ENCODE data around the gene RNF26.

RNF26 gene

GRCh38 chr11:119362741-119363080 lies 28.4 kb downstream of the RNF26 start:
- H3K4me1 ChIP-seq (ENCODE audit: control insufficient read depth in 2 of 2, insufficient read depth in 1 of 2, low read depth in 1 of 2, low read length in 2 of 2), result peaks cover 11 to 19% of the 10 kb centered on the region in 2 donors
- H3K18ac ChIP-seq (ENCODE audit: low read length), result peak overlapping the region; percentile 67
- no peak overlapping the region for H4K91ac ChIP-seq (ENCODE audit: low read depth, low read length, poor library complexity)
- H3K27me3 ChIP-seq (ENCODE audit: control insufficient read depth in 3 of 3, insufficient read depth in 3 of 3, low read depth in 1 of 3, low read length in 3 of 3), result peaks cover 2 to 57% (median 24%) of the 10 kb centered on the region in 3 experiments
- H3K9ac ChIP-seq (ENCODE audit: low read depth, low read length, poor library complexity), result no peak overlapping the region
- H3K9me3 ChIP-seq (replicated peaks in 1 of 2; ENCODE audit: control insufficient read depth in 2 of 2, insufficient read depth in 1 of 2, low read depth in 1 of 2, low read length in 2 of 2), result peaks cover 3 to 4% of the 10 kb centered on the region in 2 donors
- no peak overlapping the region for H3K4me2 ChIP-seq (ENCODE audit: insufficient read depth, low read length, poor library complexity, severe bottlenecking)
- H2BK15ac ChIP-seq (ENCODE audit: low read length), result no peak overlapping the region
- peaks cover 0 to 2% of the 10 kb centered on the region in 2 donors for H3K36me3 ChIP-seq (replicated peaks in 1 of 2; ENCODE audit: control insufficient read depth in 2 of 2, insufficient read depth in 2 of 2, low read length in 2 of 2)
- peak overlapping the region; percentile 91 for H2AK5ac ChIP-seq (ENCODE audit: low read depth, low read length)
- no peaks in the 10 kb centered on the region for H3K79me1 ChIP-seq (ENCODE audit: low read depth, low read length)
- H2BK12ac ChIP-seq (ENCODE audit: low read length), result peak overlapping the region; percentile 51
- no peak overlapping the region for H3K27ac ChIP-seq (replicated peaks; ENCODE audit: low read length)
- H4K8ac ChIP-seq (ENCODE audit: low read depth, low read length), result no peak overlapping the region
- no peak overlapping the region for H3K4me3 ChIP-seq (ENCODE audit: low read length in 2 of 2)
- WGBS, 2 donors (ENCODE audit: extremely low coverage in 2 of 2, insufficient read length in 2 of 2, insufficient replicate concordance in 1 of 2), result no CpG with 5 or more reads among the region's 5 CpGs
- H2AFZ ChIP-seq (ENCODE audit: low read length), result no peak overlapping the region
- H2BK5ac ChIP-seq (ENCODE audit: low read length), result no peak overlapping the region
- no peak overlapping the region for H2BK120ac ChIP-seq (ENCODE audit: low read depth, low read length)
- DNase-seq (ENCODE audit: low spot score), result no peak
- H3K4ac ChIP-seq (ENCODE audit: low read length), result no peak overlapping the region
- H3K23ac ChIP-seq (ENCODE audit: low read depth, low read length, poor library complexity), result no peak overlapping the region
- H3K14ac ChIP-seq (ENCODE audit: low read length), result no peak overlapping the region

- Histone ChIP-seq H4K8ac (ENCODE audit: low read depth, low read length) (no peak overlapping the region), H3K79me1 (ENCODE audit: low read depth, low read length) (no peaks in the 10 kb centered on the region), H2BK5ac (ENCODE audit: low read length) (no peak overlapping the region), H3K27ac (replicated peaks; ENCODE audit: low read length) (no peak overlapping the region), H3K4ac (ENCODE audit: low read length) (no peak overlapping the region), H3K9me3 (replicated peaks in 1 of 2; ENCODE audit: control insufficient read depth in 2 of 2, insufficient read depth in 1 of 2, low read depth in 1 of 2, low read length in 2 of 2) (peaks cover 3 to 4% of the 10 kb centered on the region in 2 donors), H3K4me1 (ENCODE audit: control insufficient read depth in 2 of 2, insufficient read depth in 1 of 2, low read depth in 1 of 2, low read length in 2 of 2) (peaks cover 15 to 21% of the 10 kb centered on the region in 2 donors), H4K91ac (ENCODE audit: low read depth, low read length, poor library complexity) (no peak overlapping the region), H2AFZ (ENCODE audit: low read length) (peak overlapping the region; percentile 84), H3K27me3 (ENCODE audit: control insufficient read depth in 3 of 3, insufficient read depth in 3 of 3, low read depth in 1 of 3, low read length in 3 of 3) (peaks cover 2 to 63% (median 24%) of the 10 kb centered on the region in 3 experiments), H3K9ac (ENCODE audit: low read depth, low read length, poor library complexity) (peak overlapping the region; percentile 52), H3K4me3 (ENCODE audit: low read length in 2 of 2) (peak overlapping the region; percentile 10 to 78), H2AK5ac (ENCODE audit: low read depth, low read length) (peak overlapping the region; percentile 91), H2BK12ac (ENCODE audit: low read length) (peak overlapping the region; percentile 51), H3K4me2 (ENCODE audit: insufficient read depth, low read length, poor library complexity, severe bottlenecking) (peak overlapping the region; percentile 79), H3K36me3 (replicated peaks in 1 of 2; ENCODE audit: control insufficient read depth in 2 of 2, insufficient read depth in 2 of 2, low read length in 2 of 2) (no peaks in the 10 kb centered on the region), H3K18ac (ENCODE audit: low read length) (peak overlapping the region; percentile 67), H2BK120ac (ENCODE audit: low read depth, low read length) (no peak overlapping the region), H3K14ac (ENCODE audit: low read length) (no peak overlapping the region), H2BK15ac (ENCODE audit: low read length) (peak overlapping the region; percentile 50), H3K23ac (ENCODE audit: low read depth, low read length, poor library complexity) (peak overlapping the region; percentile 38)
- no CpG with 5 or more reads among the region's 44 CpGs for WGBS, 2 donors (ENCODE audit: extremely low coverage in 2 of 2, insufficient read length in 2 of 2, insufficient replicate concordance in 1 of 2)
- no peak for DNase-seq (ENCODE audit: low spot score)
Observed at GRCh38 chr11:119363081-119363850, 28.9 kb downstream of the RNF26 start.

DNA sequence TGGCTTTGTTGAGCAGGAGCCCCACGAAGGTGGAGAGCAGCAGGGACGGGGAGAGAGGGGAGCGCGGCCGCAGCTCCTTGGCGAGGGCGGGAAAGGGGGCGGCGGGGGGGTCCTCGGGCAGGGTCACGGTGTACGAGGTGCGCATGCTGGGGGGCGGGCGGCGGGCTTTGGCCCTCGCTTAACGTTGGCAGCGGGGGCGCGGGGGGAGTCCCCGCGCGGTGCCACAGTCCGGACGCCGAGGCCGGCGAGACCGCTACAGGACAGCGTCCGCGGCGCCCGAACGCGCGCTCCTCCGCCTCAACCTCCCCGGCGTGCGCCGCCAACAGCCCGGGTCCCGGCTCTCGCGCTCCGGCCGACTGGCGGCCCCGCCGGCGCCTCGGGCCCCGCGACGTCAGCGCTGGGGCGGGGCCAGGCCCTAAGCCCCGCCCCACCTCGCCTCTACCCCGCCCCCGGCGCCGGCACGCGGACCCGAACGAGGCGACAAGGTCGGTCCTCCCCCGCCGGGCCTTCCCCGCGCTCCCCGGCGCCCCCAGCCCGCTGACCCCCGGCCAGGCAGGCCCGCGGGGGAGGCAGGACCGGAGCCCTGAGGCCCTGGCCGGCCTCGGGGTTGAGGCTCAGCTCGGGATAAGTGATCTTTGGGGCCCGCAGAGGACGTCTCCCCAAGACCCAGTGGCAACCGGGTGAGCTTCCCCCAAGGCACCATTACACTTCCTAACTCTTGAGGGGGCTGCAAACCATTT lies 29.7 kb downstream of the RNF26 start:
- Histone ChIP-seq H4K91ac (ENCODE audit: low read depth, low read length, poor library complexity) (no peak overlapping the region), H3K27ac (replicated peaks; ENCODE audit: low read length) (no peak overlapping the region), H3K9ac (ENCODE audit: low read depth, low read length, poor library complexity) (no peak overlapping the region), H3K4ac (ENCODE audit: low read length) (no peak overlapping the region), H4K8ac (ENCODE audit: low read depth, low read length) (no peak overlapping the region), H3K23ac (ENCODE audit: low read depth, low read length, poor library complexity) (peak overlapping the region; percentile 70), H3K36me3 (replicated peaks in 1 of 2; ENCODE audit: control insufficient read depth in 2 of 2, insufficient read depth in 2 of 2, low read length in 2 of 2) (no peaks in the 10 kb centered on the region), H3K27me3 (ENCODE audit: control insufficient read depth in 3 of 3, insufficient read depth in 3 of 3, low read depth in 1 of 3, low read length in 3 of 3) (peaks cover 2 to 70% (median 24%) of the 10 kb centered on the region in 3 experiments), H2BK120ac (ENCODE audit: low read depth, low read length) (no peak overlapping the region), H2BK15ac (ENCODE audit: low read length) (no peak overlapping the region), H2AK5ac (ENCODE audit: low read depth, low read length) (peak overlapping the region; percentile 91), H2BK5ac (ENCODE audit: low read length) (no peak overlapping the region), H3K79me1 (ENCODE audit: low read depth, low read length) (no peaks in the 10 kb centered on the region), H3K4me2 (ENCODE audit: insufficient read depth, low read length, poor library complexity, severe bottlenecking) (peak overlapping the region; percentile 79), H2BK12ac (ENCODE audit: low read length) (no peak overlapping the region), H3K9me3 (replicated peaks in 1 of 2; ENCODE audit: control insufficient read depth in 2 of 2, insufficient read depth in 1 of 2, low read depth in 1 of 2, low read length in 2 of 2) (peaks cover 3 to 4% of the 10 kb centered on the region in 2 donors), H3K18ac (ENCODE audit: low read length) (peak overlapping the region; percentile 89), H3K4me1 (ENCODE audit: control insufficient read depth in 2 of 2, insufficient read depth in 1 of 2, low read depth in 1 of 2, low read length in 2 of 2) (peaks cover 15 to 23% of the 10 kb centered on the region in 2 donors), H2AFZ (ENCODE audit: low read length) (peak overlapping the region; percentile 84), H3K4me3 (ENCODE audit: low read length in 2 of 2) (peak overlapping the region; percentile 32 to 78), H3K14ac (ENCODE audit: low read length) (no peak overlapping the region)
- DNase-seq (ENCODE audit: low spot score), result peak; percentile 63
- no CpG with 5 or more reads among the region's 88 CpGs for WGBS, 2 donors (ENCODE audit: extremely low coverage in 2 of 2, insufficient read length in 2 of 2, insufficient replicate concordance in 1 of 2)

DNA sequence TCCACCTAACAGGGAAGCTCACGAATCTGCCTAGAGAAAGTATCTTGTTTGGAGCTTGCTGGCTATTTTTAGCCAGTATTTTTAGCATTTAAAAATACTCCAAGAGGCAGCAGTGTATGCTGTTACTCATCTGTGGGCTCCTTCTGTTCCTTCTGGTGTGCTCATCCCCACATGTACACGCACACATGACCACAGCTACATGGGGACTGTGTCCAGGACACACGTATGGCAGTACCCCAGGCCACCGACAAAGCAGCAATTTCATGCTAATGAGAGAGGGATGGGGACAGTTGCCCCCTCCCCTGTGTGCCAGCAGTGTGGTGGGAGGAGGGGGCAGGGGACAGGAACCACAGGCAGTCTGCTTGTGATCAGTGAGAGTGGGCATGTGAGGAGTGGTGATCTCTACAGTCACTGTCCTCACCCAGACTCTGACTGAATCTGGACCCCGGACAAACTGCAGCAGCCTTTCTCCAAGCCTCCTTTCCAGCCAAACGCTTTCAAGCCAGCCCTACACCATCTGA lies 30.8 kb downstream of the RNF26 start:
- Histone ChIP-seq H2AFZ (ENCODE audit: low read length) (no peak overlapping the region), H3K9ac (ENCODE audit: low read depth, low read length, poor library complexity) (no peak overlapping the region), H3K14ac (ENCODE audit: low read length) (no peak overlapping the region), H3K27ac (replicated peaks; ENCODE audit: low read length) (no peak overlapping the region), H2BK12ac (ENCODE audit: low read length) (no peak overlapping the region), H3K79me1 (ENCODE audit: low read depth, low read length) (no peaks in the 10 kb centered on the region), H3K4me1 (ENCODE audit: control insufficient read depth in 2 of 2, insufficient read depth in 1 of 2, low read depth in 1 of 2, low read length in 2 of 2) (peaks cover 15 to 23% of the 10 kb centered on the region in 2 donors), H3K36me3 (replicated peaks in 1 of 2; ENCODE audit: control insufficient read depth in 2 of 2, insufficient read depth in 2 of 2, low read length in 2 of 2) (no peaks in the 10 kb centered on the region), H3K4me3 (ENCODE audit: low read length in 2 of 2) (peak overlapping the region in 1 of 2 donors; percentile 58), H3K4ac (ENCODE audit: low read length) (no peak overlapping the region), H3K27me3 (ENCODE audit: control insufficient read depth in 3 of 3, insufficient read depth in 3 of 3, low read depth in 1 of 3, low read length in 3 of 3) (peaks cover 2 to 78% (median 24%) of the 10 kb centered on the region in 3 experiments), H3K18ac (ENCODE audit: low read length) (peak overlapping the region; percentile 27), H3K4me2 (ENCODE audit: insufficient read depth, low read length, poor library complexity, severe bottlenecking) (no peak overlapping the region), H4K8ac (ENCODE audit: low read depth, low read length) (no peak overlapping the region), H2BK5ac (ENCODE audit: low read length) (no peak overlapping the region), H4K91ac (ENCODE audit: low read depth, low read length, poor library complexity) (no peak overlapping the region), H3K9me3 (replicated peaks in 1 of 2; ENCODE audit: control insufficient read depth in 2 of 2, insufficient read depth in 1 of 2, low read depth in 1 of 2, low read length in 2 of 2) (peaks cover 3 to 4% of the 10 kb centered on the region in 2 donors), H2AK5ac (ENCODE audit: low read depth, low read length) (no peak overlapping the region), H2BK120ac (ENCODE audit: low read depth, low read length) (no peak overlapping the region), H3K23ac (ENCODE audit: low read depth, low read length, poor library complexity) (no peak overlapping the region), H2BK15ac (ENCODE audit: low read length) (no peak overlapping the region)
- DNase-seq (ENCODE audit: low spot score), result no peak
- no CpG with 5 or more reads among the region's 6 CpGs for WGBS, 2 donors (ENCODE audit: extremely low coverage in 2 of 2, insufficient read length in 2 of 2, insufficient replicate concordance in 1 of 2)

All from neuronal stem cell (in vitro differentiated cells).